DND-41 (cell line): ENCODE data around the gene KCTD3.

Experiments
- ATAC-seq: fragments of 200-7000 bp; cut with Tn5 transposase; 3 replicates; pipeline ENCODE4 v1.9.1; 2021; ENCODE audit warnings: low read depth; ENCODE audit not compliant: insufficient read depth
- DNase-seq: peaks from one replicate; pipeline ENCODE4 v3.0.0-alpha.2; 2020
- H2AFZ ChIP-seq: 2 replicates; pipeline ENCODE4 v1.6.0; 2012; ENCODE audit warnings: low read depth, low read length
- H3K27ac ChIP-seq: 2 replicates; pipeline ENCODE4 v1.5.1; 2012; ENCODE audit warnings: low read length, inconsistent platforms
- H3K27me3 ChIP-seq: fragments of 200-600 bp; sonication (generic); 2 replicates; pipeline ENCODE4 v1.6.0; 2012; ENCODE audit warnings: low read length, mild to moderate bottlenecking, inconsistent platforms; ENCODE audit not compliant: insufficient read depth, poor library complexity
- H3K36me3 ChIP-seq: 2 replicates; pipeline ENCODE4 v1.5.1; 2012; ENCODE audit warnings: low read length, inconsistent platforms; ENCODE audit not compliant: insufficient read depth
- H3K4me1 ChIP-seq: 2 replicates; pipeline ENCODE4 v1.5.1; 2012; ENCODE audit warnings: mild to moderate bottlenecking, low read length; ENCODE audit not compliant: insufficient read depth
- H3K4me2 ChIP-seq: 2 replicates; pipeline ENCODE4 v1.6.0; 2012; ENCODE audit warnings: mild to moderate bottlenecking, moderate library complexity, low read length, inconsistent platforms; ENCODE audit not compliant: insufficient read depth
- H3K4me3 ChIP-seq, 2 experiments: fragments of 200-600 bp in 1 of 2; shearing (Covaris generic) in 1 of 2; 2 replicates each; pipeline ENCODE4 v1.5.1; 2012 to 2016; ENCODE audit warnings: inconsistent platforms in 2 of 2, low read length in 2 of 2, mild to moderate bottlenecking in 2 of 2, low read depth in 1 of 2, moderate library complexity in 1 of 2
- H3K79me2 ChIP-seq: 2 replicates; pipeline ENCODE4 v1.6.0; 2012; ENCODE audit warnings: low read length, inconsistent platforms; ENCODE audit not compliant: insufficient read depth
- H3K9ac ChIP-seq: 2 replicates; pipeline ENCODE4 v1.6.0; 2012; ENCODE audit warnings: low read depth, mild to moderate bottlenecking, inconsistent platforms, low read length, moderate library complexity
- H3K9me3 ChIP-seq: 2 replicates; pipeline ENCODE4 v1.5.1; 2012; ENCODE audit warnings: low read length, moderate library complexity, mild to moderate bottlenecking, inconsistent platforms; ENCODE audit not compliant: insufficient read depth, severe bottlenecking
- H4K20me1 ChIP-seq: 2 replicates; pipeline ENCODE4 v1.6.0; 2012; ENCODE audit warnings: low read length; ENCODE audit not compliant: insufficient read depth
- CTCF ChIP-seq: IDR thresholded peaks from 2 replicates; pipeline ENCODE4 v1.5.1; 2012; ENCODE audit warnings: borderline replicate concordance, low read length, moderate library complexity, mild to moderate bottlenecking; ENCODE audit not compliant: poor library complexity, severe bottlenecking; ENCODE audit errors: extremely low read depth
- EZH2 ChIP-seq: IDR thresholded peaks from 3 replicates; pipeline ENCODE4 v1.6.1; 2012; ENCODE audit warnings: borderline replicate concordance, low read depth, mild to moderate bottlenecking, moderate library complexity, low read length, inconsistent platforms; ENCODE audit not compliant: severe bottlenecking

The KCTD3 gene

GRCh38 chr1:215542301-215542700 is 24.8 kb upstream of the KCTD3 start:
- Histone ChIP-seq H3K79me2 (no peaks in the 10 kb centered on the region), H3K9ac (no peak overlapping the region), H3K36me3 (no peaks in the 10 kb centered on the region), H3K4me2 (no peak overlapping the region), H3K27ac (no peak overlapping the region), H2AFZ (no peak overlapping the region), H3K4me3 (no peak overlapping the region), H3K9me3 (peaks cover 3% of the 10 kb centered on the region), H3K4me1 (no peaks in the 10 kb centered on the region), H3K27me3 (no peaks in the 10 kb centered on the region), H4K20me1 (no peaks in the 10 kb centered on the region)
- no peak for ATAC-seq
- no peak for DNase-seq
- no peak for TF ChIP-seq EZH2
- TF ChIP-seq CTCF: no peak

- H3K4me1 ChIP-seq: no peaks in the 10 kb centered on the region
- ATAC-seq: no peak
- H3K9me3 ChIP-seq: peaks cover 3% of the 10 kb centered on the region
- TF ChIP-seq EZH2 (no peak), CTCF (no peak)
- no peak overlapping the region for H2AFZ ChIP-seq
- H3K27me3 ChIP-seq: no peaks in the 10 kb centered on the region
- no peak for DNase-seq
- H3K4me3 ChIP-seq: no peak overlapping the region
- no peak overlapping the region for H3K9ac ChIP-seq
- no peak overlapping the region for H3K4me2 ChIP-seq
- no peaks in the 10 kb centered on the region for H4K20me1 ChIP-seq
- H3K27ac ChIP-seq: no peak overlapping the region
- no peaks in the 10 kb centered on the region for H3K79me2 ChIP-seq
- H3K36me3 ChIP-seq: no peaks in the 10 kb centered on the region
These were observed 23.9 kb upstream of the KCTD3 start for GRCh38 chr1:215543191-215543606.

GRCh38 chr1:215543806-215544205 is 23.3 kb upstream of the KCTD3 start:
- Histone ChIP-seq H3K27ac (no peak overlapping the region), H2AFZ (no peak overlapping the region), H3K36me3 (no peaks in the 10 kb centered on the region), H4K20me1 (no peaks in the 10 kb centered on the region), H3K9me3 (peaks cover 3% of the 10 kb centered on the region), H3K4me3 (no peak overlapping the region), H3K9ac (no peak overlapping the region), H3K27me3 (no peaks in the 10 kb centered on the region), H3K4me1 (no peaks in the 10 kb centered on the region), H3K4me2 (no peak overlapping the region), H3K79me2 (no peaks in the 10 kb centered on the region)
- DNase-seq (no peak), ATAC-seq (no peak)
- no peak for TF ChIP-seq CTCF

- no peak overlapping the region for H2AFZ ChIP-seq
- no peak for ATAC-seq
- TF ChIP-seq CTCF (no peak), EZH2 (no peak)
- H4K20me1 ChIP-seq: no peaks in the 10 kb centered on the region
- H3K27me3 ChIP-seq: no peaks in the 10 kb centered on the region
- no peak overlapping the region for H3K9ac ChIP-seq
- DNase-seq: no peak
- no peak overlapping the region for H3K4me3 ChIP-seq
- no peaks in the 10 kb centered on the region for H3K79me2 ChIP-seq
- H3K36me3 ChIP-seq: no peaks in the 10 kb centered on the region
- peaks cover 3% of the 10 kb centered on the region for H3K9me3 ChIP-seq
- H3K4me1 ChIP-seq: no peaks in the 10 kb centered on the region
- no peak overlapping the region for H3K27ac ChIP-seq
- no peak overlapping the region for H3K4me2 ChIP-seq
These were observed 22.5 kb upstream of the KCTD3 start for GRCh38 chr1:215544566-215544965.
